ENCODE data around the gene C1QTNF8.

Gene C1QTNF8

DNA sequence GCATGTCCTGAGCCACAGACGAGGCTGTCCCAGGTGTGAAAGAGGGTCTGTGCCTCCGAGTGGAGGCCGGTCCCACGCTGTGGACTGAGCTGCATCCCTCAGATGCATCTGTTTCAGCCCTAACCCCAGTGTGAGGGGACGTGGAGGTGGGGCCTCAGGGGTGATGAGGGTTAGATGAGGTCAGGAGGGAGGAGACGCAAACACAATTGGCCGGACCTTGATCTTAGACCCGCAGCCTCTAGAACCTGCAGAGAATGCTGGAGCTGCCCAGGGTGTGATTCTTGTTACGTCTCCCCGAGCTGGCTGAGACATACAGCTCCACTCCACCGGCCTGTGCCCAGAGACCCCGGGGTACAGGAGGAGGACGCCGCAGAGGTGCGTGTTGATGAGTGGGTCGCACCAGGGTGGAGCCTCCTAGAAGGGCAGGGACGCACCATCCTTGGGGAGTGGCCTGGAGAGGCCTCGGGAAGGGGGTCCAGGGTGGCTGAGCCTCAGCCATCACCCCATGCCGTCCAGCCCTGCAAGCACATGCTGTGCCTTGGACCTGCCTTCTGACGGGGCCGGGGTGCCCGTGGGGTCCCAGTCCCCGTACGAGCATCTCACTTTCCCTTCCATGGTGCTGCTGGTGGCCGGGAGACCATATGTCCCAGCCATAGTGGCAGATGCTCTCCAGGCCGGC lies 16.6 kb upstream of the C1QTNF8 start:
- TF ChIP-seq ZNF565 (CRISPR knock-in tag; conservative IDR thresholded peaks at IDR 0.05; ENCODE audit: low read depth) (no peak), ZFP30 (CRISPR knock-in tag; IDR thresholded peaks at IDR 0.05) (no peak), TOX (CRISPR knock-in tag; IDR thresholded peaks at IDR 0.05; ENCODE audit: borderline replicate concordance) (no peak), ZNF8 (CRISPR knock-in tag; IDR thresholded peaks at IDR 0.05) (no peak), ZC3H10 (CRISPR knock-in tag; IDR thresholded peaks at IDR 0.05) (no peak), RARB (CRISPR knock-in tag; IDR thresholded peaks at IDR 0.05) (no peak), PPARA (CRISPR knock-in tag; IDR thresholded peaks at IDR 0.05; ENCODE audit: borderline replicate concordance) (no peak), ZNF70 (CRISPR knock-in tag; IDR thresholded peaks at IDR 0.05) (no peak), SNAI2 (CRISPR knock-in tag; IDR thresholded peaks at IDR 0.05) (no peak), TCF4 (CRISPR knock-in tag; IDR thresholded peaks at IDR 0.05; ENCODE audit: borderline replicate concordance) (no peak), BACH2 (CRISPR knock-in tag; IDR thresholded peaks at IDR 0.05; ENCODE audit: borderline replicate concordance) (no peak), ESRRG (CRISPR knock-in tag; IDR thresholded peaks at IDR 0.05) (no peak), ZFP3 (CRISPR knock-in tag; IDR thresholded peaks at IDR 0.05) (no peak), ISL1 (CRISPR knock-in tag; IDR thresholded peaks at IDR 0.05) (no peak)
- TF ChIP-seq, protein P1, sequence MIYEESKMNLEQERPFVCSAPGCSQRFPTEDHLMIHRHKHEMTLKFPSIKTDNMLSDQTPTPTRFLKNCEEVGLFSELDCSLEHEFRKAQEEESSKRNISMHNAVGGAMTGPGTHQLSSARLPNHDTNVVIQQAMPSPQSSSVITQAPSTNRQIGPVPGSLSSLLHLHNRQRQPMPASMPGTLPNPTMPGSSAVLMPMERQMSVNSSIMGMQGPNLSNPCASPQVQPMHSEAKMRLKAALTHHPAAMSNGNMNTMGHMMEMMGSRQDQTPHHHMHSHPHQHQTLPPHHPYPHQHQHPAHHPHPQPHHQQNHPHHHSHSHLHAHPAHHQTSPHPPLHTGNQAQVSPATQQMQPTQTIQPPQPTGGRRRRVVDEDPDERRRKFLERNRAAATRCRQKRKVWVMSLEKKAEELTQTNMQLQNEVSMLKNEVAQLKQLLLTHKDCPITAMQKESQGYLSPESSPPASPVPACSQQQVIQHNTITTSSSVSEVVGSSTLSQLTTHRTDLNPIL (CRISPR knock-in tag; IDR thresholded peaks at IDR 0.05; ENCODE audit: low read depth): no peak
- TF ChIP-seq, protein P2, sequence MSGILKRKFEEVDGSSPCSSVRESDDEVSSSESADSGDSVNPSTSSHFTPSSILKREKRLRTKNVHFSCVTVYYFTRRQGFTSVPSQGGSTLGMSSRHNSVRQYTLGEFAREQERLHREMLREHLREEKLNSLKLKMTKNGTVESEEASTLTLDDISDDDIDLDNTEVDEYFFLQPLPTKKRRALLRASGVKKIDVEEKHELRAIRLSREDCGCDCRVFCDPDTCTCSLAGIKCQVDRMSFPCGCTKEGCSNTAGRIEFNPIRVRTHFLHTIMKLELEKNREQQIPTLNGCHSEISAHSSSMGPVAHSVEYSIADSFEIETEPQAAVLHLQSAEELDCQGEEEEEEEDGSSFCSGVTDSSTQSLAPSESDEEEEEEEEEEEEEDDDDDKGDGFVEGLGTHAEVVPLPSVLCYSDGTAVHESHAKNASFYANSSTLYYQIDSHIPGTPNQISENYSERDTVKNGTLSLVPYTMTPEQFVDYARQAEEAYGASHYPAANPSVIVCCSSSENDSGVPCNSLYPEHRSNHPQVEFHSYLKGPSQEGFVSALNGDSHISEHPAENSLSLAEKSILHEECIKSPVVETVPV (CRISPR knock-in tag; IDR thresholded peaks at IDR 0.05): no peak
- TF ChIP-seq, protein P3, sequence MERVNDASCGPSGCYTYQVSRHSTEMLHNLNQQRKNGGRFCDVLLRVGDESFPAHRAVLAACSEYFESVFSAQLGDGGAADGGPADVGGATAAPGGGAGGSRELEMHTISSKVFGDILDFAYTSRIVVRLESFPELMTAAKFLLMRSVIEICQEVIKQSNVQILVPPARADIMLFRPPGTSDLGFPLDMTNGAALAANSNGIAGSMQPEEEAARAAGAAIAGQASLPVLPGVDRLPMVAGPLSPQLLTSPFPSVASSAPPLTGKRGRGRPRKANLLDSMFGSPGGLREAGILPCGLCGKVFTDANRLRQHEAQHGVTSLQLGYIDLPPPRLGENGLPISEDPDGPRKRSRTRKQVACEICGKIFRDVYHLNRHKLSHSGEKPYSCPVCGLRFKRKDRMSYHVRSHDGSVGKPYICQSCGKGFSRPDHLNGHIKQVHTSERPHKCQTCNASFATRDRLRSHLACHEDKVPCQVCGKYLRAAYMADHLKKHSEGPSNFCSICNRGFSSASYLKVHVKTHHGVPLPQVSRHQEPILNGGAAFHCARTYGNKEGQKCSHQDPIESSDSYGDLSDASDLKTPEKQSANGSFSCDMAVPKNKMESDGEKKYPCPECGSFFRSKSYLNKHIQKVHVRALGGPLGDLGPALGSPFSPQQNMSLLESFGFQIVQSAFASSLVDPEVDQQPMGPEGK (CRISPR knock-in tag; IDR thresholded peaks at IDR 0.05; ENCODE audit: borderline replicate concordance): no peak
- TF ChIP-seq, protein P4, sequence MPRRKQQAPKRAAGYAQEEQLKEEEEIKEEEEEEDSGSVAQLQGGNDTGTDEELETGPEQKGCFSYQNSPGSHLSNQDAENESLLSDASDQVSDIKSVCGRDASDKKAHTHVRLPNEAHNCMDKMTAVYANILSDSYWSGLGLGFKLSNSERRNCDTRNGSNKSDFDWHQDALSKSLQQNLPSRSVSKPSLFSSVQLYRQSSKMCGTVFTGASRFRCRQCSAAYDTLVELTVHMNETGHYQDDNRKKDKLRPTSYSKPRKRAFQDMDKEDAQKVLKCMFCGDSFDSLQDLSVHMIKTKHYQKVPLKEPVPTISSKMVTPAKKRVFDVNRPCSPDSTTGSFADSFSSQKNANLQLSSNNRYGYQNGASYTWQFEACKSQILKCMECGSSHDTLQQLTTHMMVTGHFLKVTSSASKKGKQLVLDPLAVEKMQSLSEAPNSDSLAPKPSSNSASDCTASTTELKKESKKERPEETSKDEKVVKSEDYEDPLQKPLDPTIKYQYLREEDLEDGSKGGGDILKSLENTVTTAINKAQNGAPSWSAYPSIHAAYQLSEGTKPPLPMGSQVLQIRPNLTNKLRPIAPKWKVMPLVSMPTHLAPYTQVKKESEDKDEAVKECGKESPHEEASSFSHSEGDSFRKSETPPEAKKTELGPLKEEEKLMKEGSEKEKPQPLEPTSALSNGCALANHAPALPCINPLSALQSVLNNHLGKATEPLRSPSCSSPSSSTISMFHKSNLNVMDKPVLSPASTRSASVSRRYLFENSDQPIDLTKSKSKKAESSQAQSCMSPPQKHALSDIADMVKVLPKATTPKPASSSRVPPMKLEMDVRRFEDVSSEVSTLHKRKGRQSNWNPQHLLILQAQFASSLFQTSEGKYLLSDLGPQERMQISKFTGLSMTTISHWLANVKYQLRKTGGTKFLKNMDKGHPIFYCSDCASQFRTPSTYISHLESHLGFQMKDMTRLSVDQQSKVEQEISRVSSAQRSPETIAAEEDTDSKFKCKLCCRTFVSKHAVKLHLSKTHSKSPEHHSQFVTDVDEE (CRISPR knock-in tag; IDR thresholded peaks at IDR 0.05): no peak
- TF ChIP-seq, protein P5, sequence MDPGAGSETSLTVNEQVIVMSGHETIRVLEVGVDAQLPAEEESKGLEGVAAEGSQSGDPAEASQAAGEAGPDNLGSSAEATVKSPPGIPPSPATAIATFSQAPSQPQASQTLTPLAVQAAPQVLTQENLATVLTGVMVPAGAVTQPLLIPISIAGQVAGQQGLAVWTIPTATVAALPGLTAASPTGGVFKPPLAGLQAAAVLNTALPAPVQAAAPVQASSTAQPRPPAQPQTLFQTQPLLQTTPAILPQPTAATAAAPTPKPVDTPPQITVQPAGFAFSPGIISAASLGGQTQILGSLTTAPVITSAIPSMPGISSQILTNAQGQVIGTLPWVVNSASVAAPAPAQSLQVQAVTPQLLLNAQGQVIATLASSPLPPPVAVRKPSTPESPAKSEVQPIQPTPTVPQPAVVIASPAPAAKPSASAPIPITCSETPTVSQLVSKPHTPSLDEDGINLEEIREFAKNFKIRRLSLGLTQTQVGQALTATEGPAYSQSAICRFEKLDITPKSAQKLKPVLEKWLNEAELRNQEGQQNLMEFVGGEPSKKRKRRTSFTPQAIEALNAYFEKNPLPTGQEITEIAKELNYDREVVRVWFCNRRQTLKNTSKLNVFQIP (CRISPR knock-in tag; IDR thresholded peaks at IDR 0.05; ENCODE audit: borderline replicate concordance, low read depth): no peak
- ATAC-seq: no peak

DNA sequence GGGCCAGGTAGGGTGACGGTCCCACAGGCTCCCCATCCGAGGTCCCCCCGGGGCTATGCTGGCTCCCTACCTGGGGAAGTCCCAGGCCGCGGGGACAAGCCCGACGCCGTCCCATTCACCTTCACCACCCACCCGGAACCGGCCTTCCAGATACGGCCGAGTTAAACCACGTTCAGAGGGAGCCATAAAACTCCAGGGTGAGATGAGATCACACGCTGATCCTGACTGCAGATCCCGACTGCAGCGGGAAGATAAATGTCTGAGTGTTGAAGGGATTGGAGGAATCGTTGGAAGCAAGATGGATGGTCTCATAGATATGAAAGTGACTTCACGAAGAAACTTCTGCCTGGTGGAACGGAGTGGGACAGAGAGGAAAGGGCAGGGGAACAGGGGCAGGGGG lies 13.6 kb upstream of the C1QTNF8 start:
- no peak for ATAC-seq
- no peak for TF ChIP-seq TCF4 (CRISPR knock-in tag; IDR thresholded peaks at IDR 0.05; ENCODE audit: borderline replicate concordance)

DNA sequence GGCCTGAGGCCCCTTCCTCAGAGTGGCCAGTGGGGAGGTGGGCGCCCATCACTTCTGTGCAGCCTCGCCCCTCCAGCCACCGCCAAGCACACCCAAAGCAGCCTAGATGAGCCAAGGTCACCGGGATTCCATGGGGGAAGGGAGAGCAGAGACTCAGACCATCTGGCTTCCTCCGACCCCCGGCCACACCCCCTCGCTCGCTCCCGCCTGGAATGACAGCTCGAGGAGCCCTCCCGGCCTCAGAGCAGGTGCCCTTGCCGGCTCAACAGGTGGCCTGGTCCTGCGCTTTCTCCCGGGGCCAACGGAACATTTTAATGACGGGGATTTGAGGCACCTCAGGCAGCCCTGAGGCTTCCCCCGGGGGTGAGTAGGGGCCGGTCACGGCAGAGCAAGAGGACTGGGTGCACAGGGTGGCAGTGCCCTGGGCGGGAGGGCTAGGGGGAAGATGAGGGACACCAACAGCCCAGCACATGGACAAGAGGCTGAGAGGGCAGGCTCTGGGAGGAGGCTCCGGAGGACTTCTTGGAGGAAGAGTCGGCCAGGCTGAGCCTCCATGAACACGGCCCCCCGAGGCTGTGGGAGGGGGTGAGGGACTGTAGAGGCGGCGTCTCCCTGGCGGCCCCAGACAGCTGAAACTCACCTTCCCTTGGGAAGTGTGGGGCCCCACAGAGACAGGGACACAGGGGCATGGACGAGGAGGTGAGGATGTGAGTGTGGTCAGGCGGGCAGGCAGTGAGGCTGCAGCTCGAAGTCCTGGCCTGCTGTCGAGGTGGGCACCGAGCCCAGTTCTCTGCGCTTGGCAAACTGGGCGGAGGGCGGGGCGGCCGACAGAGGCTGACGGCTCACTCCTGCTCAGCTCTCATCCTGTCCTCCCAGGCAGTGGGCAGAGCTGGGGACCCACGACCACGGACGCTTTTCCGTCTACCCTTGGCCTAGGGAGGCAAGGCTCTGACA lies 12.5 kb upstream of the C1QTNF8 start:
- ATAC-seq: peak; percentile 32; the same call in 2 of the 3 replicates
- TF ChIP-seq ZC3H10 (CRISPR knock-in tag; IDR thresholded peaks at IDR 0.05) (no peak), TOX (CRISPR knock-in tag; IDR thresholded peaks at IDR 0.05; ENCODE audit: borderline replicate concordance) (no peak), ESRRG (CRISPR knock-in tag; IDR thresholded peaks at IDR 0.05) (no peak), BACH2 (CRISPR knock-in tag; IDR thresholded peaks at IDR 0.05; ENCODE audit: borderline replicate concordance) (no peak), GLIS3 (CRISPR knock-in tag; IDR thresholded peaks at IDR 0.05) (no peak), ISL1 (CRISPR knock-in tag; IDR thresholded peaks at IDR 0.05) (no peak), ZFP30 (CRISPR knock-in tag; IDR thresholded peaks at IDR 0.05) (no peak), OSR1 (CRISPR knock-in tag; IDR thresholded peaks at IDR 0.05) (no peak), ZNF8 (CRISPR knock-in tag; IDR thresholded peaks at IDR 0.05) (no peak)
- TF ChIP-seq, protein P5 (CRISPR knock-in tag; IDR thresholded peaks at IDR 0.05; ENCODE audit: borderline replicate concordance, low read depth): no peak
- TF ChIP-seq, protein P2 (CRISPR knock-in tag; IDR thresholded peaks at IDR 0.05): no peak

Data from SK-N-SH treated with all-trans-retinoic acid at 6 μM for 48 hours (cell line).